D721Med (cell line): ENCODE measurements around the gene VASP.

Experiments
- DNase-seq: peaks from one replicate; pipeline ENCODE4 v3.0.0; 2011; ENCODE audit warnings: low spot score; ENCODE audit not compliant: insufficient read length
- FAIRE-seq: peaks from 2 replicates; lab custom pipeline; 2011; peaks lifted over from hg19 to GRCh38; lab: Jason Lieb, UNC
- TF ChIP-seq, protein P1 (sequence below): IDR thresholded peaks from 2 replicates; pipeline ENCODE4 v1.5.1; 2012; ENCODE audit warnings: mild to moderate bottlenecking, control low read depth; ENCODE audit not compliant: insufficient read depth; ENCODE audit errors: missing control alignments

Gene VASP

DNA sequence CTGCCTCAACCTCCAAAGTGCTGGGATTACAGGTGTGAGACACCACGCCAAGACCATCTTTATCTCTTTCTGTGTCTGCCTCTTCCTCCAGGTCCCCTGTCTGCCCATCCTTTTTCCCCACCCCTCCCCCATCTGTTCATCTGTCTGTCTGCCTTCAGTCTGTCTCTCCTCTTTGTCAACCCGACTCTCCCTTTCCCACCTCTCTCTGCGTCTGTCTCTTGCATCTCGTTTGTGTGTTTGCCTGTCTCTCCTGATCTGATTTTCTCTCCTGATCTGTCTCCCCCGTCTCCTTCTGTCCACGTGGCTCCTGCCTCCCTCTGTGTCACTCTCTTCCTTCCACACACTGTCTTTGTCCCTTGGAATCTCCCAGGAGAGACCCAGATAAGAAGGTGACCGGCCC, 10.0 kb downstream of the VASP start:
- DNase-seq: no peak
- TF ChIP-seq, protein P1, sequence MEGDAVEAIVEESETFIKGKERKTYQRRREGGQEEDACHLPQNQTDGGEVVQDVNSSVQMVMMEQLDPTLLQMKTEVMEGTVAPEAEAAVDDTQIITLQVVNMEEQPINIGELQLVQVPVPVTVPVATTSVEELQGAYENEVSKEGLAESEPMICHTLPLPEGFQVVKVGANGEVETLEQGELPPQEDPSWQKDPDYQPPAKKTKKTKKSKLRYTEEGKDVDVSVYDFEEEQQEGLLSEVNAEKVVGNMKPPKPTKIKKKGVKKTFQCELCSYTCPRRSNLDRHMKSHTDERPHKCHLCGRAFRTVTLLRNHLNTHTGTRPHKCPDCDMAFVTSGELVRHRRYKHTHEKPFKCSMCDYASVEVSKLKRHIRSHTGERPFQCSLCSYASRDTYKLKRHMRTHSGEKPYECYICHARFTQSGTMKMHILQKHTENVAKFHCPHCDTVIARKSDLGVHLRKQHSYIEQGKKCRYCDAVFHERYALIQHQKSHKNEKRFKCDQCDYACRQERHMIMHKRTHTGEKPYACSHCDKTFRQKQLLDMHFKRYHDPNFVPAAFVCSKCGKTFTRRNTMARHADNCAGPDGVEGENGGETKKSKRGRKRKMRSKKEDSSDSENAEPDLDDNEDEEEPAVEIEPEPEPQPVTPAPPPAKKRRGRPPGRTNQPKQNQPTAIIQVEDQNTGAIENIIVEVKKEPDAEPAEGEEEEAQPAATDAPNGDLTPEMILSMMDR: no peak
- no peak for FAIRE-seq

DNA sequence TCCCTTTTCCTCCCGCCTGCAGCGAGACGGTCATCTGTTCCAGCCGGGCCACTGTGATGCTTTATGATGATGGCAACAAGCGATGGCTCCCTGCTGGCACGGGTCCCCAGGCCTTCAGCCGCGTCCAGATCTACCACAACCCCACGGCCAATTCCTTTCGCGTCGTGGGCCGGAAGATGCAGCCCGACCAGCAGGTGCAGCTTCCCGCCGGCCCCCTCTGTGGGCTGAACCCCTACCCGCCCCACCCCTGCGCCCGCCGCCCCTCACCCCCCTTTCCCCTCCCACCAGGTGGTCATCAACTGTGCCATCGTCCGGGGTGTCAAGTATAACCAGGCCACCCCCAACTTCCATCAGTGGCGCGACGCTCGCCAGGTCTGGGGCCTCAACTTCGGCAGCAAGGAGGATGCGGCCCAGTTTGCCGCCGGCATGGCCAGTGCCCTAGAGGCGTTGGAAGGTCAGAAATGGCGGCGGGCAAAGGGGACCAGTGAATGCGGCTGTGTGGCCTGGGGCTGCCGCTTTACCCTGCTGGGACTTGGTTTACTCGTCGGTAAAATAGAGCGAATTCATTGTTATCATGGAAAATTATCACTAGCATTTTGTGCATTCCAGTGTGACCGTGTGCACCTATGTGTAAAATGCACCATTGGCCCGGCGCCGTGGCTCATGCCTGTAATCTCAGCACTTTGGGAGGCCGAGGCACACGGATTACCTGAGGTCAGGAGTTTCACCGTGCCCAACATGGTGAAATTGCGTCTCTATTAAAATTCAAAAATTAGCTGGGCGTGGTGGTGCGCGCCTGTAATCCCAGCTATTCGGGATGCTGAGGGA, 10.6 kb downstream of the VASP start:
- FAIRE-seq: no peak
- TF ChIP-seq, protein P1: no peak
- DNase-seq: no peak

DNA sequence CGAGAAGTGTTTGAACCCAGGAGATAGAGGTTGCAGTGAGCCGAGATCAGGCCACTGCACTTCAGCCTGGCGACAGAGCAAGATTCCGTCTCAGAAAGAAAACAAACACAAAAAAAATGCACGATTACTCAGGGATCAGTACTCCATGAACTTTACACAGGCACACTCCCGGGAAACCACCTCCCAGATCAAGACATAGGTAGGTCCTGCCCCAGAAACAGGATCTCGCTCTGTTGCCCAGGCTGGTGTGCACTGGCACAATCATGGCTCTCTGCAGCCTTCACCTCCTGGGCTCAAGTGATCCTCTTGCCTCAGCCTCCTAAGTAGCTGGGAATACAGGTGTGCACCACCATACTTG, 11.2 kb downstream of the VASP start:
- no peak for DNase-seq
- TF ChIP-seq, protein P1: no peak
- FAIRE-seq: no peak

DNA sequence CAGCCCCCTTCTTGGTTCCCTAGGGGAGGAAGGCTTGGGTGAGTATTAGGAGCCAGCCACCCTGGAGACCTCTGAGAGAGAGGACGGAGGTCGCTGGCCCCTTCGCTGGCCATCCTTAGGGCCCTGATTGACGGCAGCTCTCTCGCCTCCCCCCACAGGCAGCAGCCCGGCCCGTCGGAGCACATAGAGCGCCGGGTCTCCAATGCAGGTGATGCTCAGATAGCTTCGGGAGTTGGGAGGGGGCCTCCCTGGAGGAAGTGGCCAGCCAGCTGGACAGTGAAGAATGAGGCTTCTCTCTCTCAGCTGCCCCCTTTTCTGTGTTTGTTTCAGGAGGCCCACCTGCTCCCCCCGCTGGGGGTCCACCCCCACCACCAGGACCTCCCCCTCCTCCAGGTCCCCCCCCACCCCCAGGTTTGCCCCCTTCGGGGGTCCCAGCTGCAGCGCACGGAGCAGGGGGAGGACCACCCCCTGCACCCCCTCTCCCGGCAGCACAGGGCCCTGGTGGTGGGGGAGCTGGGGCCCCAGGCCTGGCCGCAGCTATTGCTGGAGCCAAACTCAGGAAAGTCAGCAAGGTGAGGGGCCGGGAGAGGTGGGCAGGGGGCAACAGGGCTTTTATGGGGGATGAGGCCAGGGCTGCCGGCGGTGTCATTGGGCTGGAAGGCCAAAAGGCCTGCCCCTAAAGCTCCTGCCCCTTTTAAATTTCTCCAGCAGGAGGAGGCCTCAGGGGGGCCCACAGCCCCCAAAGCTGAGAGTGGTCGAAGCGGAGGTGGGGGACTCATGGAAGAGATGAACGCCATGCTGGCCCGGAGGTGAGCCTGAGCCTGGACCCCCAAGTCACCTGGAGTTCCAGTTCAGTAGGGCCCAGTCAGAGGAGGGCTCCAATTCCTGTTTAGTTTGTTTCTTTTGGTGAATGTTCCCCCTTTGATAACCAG, 15.0 kb downstream of the VASP start:
- DNase-seq: no peak
- no peak for FAIRE-seq
- TF ChIP-seq, protein P1: no peak

DNA sequence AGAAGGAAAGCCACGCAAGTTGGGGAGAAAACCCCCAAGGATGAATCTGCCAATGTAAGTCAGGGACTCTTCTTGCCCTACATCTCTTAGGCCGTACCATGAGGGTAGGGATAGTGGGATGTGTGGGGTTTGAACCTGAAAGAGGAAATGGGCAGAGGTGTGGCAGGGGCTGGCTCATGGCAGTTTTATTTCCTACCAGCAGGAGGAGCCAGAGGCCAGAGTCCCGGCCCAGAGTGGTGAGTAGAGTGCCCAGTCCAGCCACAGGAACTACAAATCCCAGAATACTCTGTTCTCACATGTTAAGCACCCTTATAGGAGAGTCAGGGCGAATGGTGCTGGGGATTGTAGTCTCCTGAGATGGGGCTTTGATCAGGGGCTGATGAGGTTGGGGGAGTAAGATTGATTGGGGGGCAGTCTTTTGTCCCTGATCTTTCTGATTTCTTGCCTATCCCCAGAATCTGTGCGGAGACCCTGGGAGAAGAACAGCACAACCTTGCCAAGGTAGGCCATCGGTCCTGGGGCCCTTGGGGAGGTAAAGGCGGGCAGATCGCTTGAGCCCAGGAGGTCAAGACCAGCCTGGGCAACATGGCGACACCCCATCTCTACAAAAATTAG, 16.5 kb downstream of the VASP start:
- peak; percentile 92 for DNase-seq
- TF ChIP-seq, protein P1: peak; percentile 93
- no peak for FAIRE-seq

DNA sequence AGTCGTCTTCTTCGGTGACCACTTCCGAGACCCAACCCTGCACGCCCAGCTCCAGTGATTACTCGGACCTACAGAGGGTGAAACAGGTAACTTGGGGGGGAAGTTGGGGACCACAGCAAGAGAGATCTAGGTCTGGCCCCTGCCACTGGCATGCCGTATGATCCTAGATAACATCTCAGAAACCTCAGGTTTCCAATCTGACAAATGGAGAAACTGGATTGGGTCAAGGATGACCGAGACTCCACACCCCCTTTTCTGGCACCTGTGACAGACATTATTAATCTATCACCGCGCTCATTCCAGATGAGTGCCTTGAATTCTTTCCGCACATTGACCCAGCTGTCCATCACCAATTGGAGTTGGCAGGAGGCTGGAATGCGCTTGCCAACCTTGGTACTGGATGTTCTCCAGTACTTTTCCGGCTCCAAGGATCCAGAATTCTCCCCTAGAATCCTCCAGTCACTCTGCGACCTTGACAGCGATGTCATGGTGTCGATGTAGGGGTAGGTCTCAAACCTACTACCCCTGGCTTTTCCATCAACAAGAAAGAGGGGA, 17.4 kb downstream of the VASP start:
- TF ChIP-seq, protein P1: no peak
- DNase-seq (no peak), FAIRE-seq (no peak)
